ENCODE results near the gene MTCH1. TPM values are rescaled to one million over a fixed set of nuclear protein-coding genes. Genes with fewer than 3 reads are reported as not detected.

MTCH1 gene
- total RNA-seq, 1 experiment from 2014 or later, result 161 TPM

- TF ChIP-seq YY1 (IDR thresholded peaks at IDR 0.05; ENCODE audit: extremely low read depth, insufficient replicate concordance, low read depth, low read length), result peak; percentile 58
- no peak for TF ChIP-seq POLR2A (IDR thresholded peaks at IDR 0.05; ENCODE audit: borderline replicate concordance, extremely low read depth, insufficient read depth, insufficient read length)
- TF ChIP-seq RAD21 (IDR thresholded peaks at IDR 0.05; ENCODE audit: low read depth), result no peak
- TF ChIP-seq FOSL1 (IDR thresholded peaks at IDR 0.05; ENCODE audit: low read depth), result no peak
- TF ChIP-seq SIN3A (IDR thresholded peaks at IDR 0.05; ENCODE audit: low read depth), result no peak
- TF ChIP-seq EGR1 (IDR thresholded peaks at IDR 0.05; ENCODE audit: low read depth), result no peak
Measured at GRCh38 chr6:37018198-37019064, 32.4 kb upstream of the MTCH1 start (continued).

- Histone ChIP-seq H3K27ac (ENCODE audit: low read depth, low read length) (no peak overlapping the region), H3K27me3 (ENCODE audit: insufficient read depth, low read length) (no peaks in the 10 kb centered on the region), H3K9me3 (ENCODE audit: control insufficient read depth in 1 of 2, insufficient read depth in 1 of 2, low read depth in 1 of 2, low read length in 2 of 2) (no peaks in the 10 kb centered on the region), H3K36me3 (ENCODE audit: control insufficient read depth in 1 of 2, insufficient read depth in 2 of 2, low read length in 2 of 2) (no peaks in the 10 kb centered on the region), H2AFZ (ENCODE audit: low read depth, low read length, poor library complexity, severe bottlenecking) (peak overlapping the region; percentile 89), H3K4me3 (replicated peaks in 1 of 2; ENCODE audit: low read depth in 1 of 2, low read length in 2 of 2) (no peak overlapping the region), H3K9me2 (ENCODE audit: insufficient read depth) (no peaks in the 10 kb centered on the region), H4K20me1 (ENCODE audit: insufficient read depth) (no peaks in the 10 kb centered on the region), H3K79me2 (ENCODE audit: insufficient read depth, low read length) (no peaks in the 10 kb centered on the region), H3K4me2 (ENCODE audit: low read length) (peak overlapping the region; percentile 42), H3K4me1 (ENCODE audit: control insufficient read depth in 1 of 2, insufficient read depth in 2 of 2, low read length in 2 of 2) (peaks cover 11 to 33% of the 10 kb centered on the region in 2 experiments), H3K9ac (ENCODE audit: low read length) (no peak overlapping the region)
- ATAC-seq (peak; percentile 13), DNase-seq (ENCODE audit: low read depth, low spot score) (no peak)
- intact Hi-C loops (cut with micrococcal nuclease), result loop anchor here (1.0 to 5.0 kb wide), 7 partner anchors 34 to 290 kb away; partner anchors contain the start of gene C6orf89
- no TSS peak for BruUV-seq (replicated peaks)
- CTCF ChIA-PET, result interaction anchor here (0.7 to 13.9 kb wide), 39 partner anchors 10 to 403 kb away, joined by 3 to 331 read pairs (median 5); partner anchors contain the start of genes C6orf89, MTCH1, PIM1 and PPIL1
- RAD21 ChIA-PET (ENCODE audit: low non-redundant PET in 1 of 2, low total read pairs in 2 of 2, uncharacterized antibody in 2 of 2, unreplicated experiment in 2 of 2), result interaction anchor here (0.7 to 2.2 kb wide), 13 partner anchors 32 to 252 kb away, joined by 3 to 18 read pairs (median 4); partner anchors contain the start of genes C6orf89 (in 2 of the 2), MTCH1 (in 1 of the 2) and PPIL1 (in 1 of the 2)
- POLR2A ChIA-PET, result interaction anchor here (0.5 to 1.3 kb wide), 5 partner anchors 132 to 254 kb away, joined by 3 to 7 read pairs (median 4); partner anchors contain the start of gene C6orf89
- TF ChIP-seq YY1 (IDR thresholded peaks at IDR 0.05; ENCODE audit: extremely low read depth, insufficient replicate concordance, low read depth, low read length) (no peak), CBX3 (IDR thresholded peaks at IDR 0.05; ENCODE audit: low read depth) (no peak), ZFX (IDR thresholded peaks at IDR 0.05) (no peak), CEBPB (IDR thresholded peaks at IDR 0.05; ENCODE audit: low read depth) (no peak), SP1 (IDR thresholded peaks at IDR 0.05; ENCODE audit: low read depth) (no peak), ELF1 (IDR thresholded peaks at IDR 0.05; ENCODE audit: borderline replicate concordance, low read depth) (no peak), POLR2A (IDR thresholded peaks at IDR 0.05; ENCODE audit: borderline replicate concordance, extremely low read depth, insufficient read depth, insufficient read length) (no peak), SIN3A (IDR thresholded peaks at IDR 0.05; ENCODE audit: low read depth) (no peak), SRF (IDR thresholded peaks at IDR 0.05; ENCODE audit: low read depth) (no peak), ATF3 (IDR thresholded peaks at IDR 0.05) (no peak)
- TF ChIP-seq, protein P1, sequence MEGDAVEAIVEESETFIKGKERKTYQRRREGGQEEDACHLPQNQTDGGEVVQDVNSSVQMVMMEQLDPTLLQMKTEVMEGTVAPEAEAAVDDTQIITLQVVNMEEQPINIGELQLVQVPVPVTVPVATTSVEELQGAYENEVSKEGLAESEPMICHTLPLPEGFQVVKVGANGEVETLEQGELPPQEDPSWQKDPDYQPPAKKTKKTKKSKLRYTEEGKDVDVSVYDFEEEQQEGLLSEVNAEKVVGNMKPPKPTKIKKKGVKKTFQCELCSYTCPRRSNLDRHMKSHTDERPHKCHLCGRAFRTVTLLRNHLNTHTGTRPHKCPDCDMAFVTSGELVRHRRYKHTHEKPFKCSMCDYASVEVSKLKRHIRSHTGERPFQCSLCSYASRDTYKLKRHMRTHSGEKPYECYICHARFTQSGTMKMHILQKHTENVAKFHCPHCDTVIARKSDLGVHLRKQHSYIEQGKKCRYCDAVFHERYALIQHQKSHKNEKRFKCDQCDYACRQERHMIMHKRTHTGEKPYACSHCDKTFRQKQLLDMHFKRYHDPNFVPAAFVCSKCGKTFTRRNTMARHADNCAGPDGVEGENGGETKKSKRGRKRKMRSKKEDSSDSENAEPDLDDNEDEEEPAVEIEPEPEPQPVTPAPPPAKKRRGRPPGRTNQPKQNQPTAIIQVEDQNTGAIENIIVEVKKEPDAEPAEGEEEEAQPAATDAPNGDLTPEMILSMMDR (IDR thresholded peaks at IDR 0.05 in 2 of 3, conservative IDR thresholded peaks at IDR 0.05 in 1 of 3; ENCODE audit: borderline replicate concordance in 1 of 3, insufficient read depth in 1 of 3, low read depth in 2 of 3, low read length in 2 of 3), result no peak
- TF ChIP-seq, protein P2, sequence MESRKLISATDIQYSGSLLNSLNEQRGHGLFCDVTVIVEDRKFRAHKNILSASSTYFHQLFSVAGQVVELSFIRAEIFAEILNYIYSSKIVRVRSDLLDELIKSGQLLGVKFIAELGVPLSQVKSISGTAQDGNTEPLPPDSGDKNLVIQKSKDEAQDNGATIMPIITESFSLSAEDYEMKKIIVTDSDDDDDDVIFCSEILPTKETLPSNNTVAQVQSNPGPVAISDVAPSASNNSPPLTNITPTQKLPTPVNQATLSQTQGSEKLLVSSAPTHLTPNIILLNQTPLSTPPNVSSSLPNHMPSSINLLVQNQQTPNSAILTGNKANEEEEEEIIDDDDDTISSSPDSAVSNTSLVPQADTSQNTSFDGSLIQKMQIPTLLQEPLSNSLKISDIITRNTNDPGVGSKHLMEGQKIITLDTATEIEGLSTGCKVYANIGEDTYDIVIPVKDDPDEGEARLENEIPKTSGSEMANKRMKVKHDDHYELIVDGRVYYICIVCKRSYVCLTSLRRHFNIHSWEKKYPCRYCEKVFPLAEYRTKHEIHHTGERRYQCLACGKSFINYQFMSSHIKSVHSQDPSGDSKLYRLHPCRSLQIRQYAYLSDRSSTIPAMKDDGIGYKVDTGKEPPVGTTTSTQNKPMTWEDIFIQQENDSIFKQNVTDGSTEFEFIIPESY (IDR thresholded peaks at IDR 0.05; ENCODE audit: extremely low read depth, insufficient replicate concordance, low read length), result no peak
Measured at GRCh38 chr6:37017606-37018197, 31.7 kb upstream of the MTCH1 start.

Data from HCT116 (cell line).